Left lung (tissue), 10 donors: ENCODE results near the gene DNAJB2. TPM values are rescaled to one million over a fixed set of nuclear protein-coding genes. Genes with fewer than 3 reads are reported as not detected.

Experiments
- ATAC-seq: fragments of 200-7000 bp; cut with Tn5 transposase; one replicate; pipeline ENCODE4 v1.9.1; 2020; ENCODE audit warnings: moderate library complexity
- DNase-seq, 4 donors: peaks; one replicate each; pipeline ENCODE4 v3.0.0-alpha.2; 2013 to 2020
- H3K27ac ChIP-seq, 2 donors: fragments of 200-600 bp; sonication (generic) in 1 of 2; one replicate each; pipeline versions ENCODE4 v1.5.0 to v1.8.0; 2020 to 2021
- H3K27me3 ChIP-seq, 2 donors: fragments of 200-600 bp; sonication (generic) in 1 of 2; one replicate each; pipeline versions ENCODE4 v1.5.0 to v1.8.0; 2020 to 2021
- H3K36me3 ChIP-seq, 2 donors: fragments of 200-600 bp; sonication (generic) in 1 of 2; one replicate each; pipeline versions ENCODE4 v1.5.0 to v1.8.0; 2020 to 2021
- H3K4me1 ChIP-seq, 2 donors: fragments of 200-600 bp; one replicate each; pipeline ENCODE4 v1.8.0; 2021
- H3K4me3 ChIP-seq, 2 donors: fragments of 200-600 bp; sonication (generic) in 1 of 2; one replicate each; pipeline versions ENCODE4 v1.5.0 to v1.8.0; 2020 to 2021; ENCODE audit warnings: mild to moderate bottlenecking in 1 of 2
- H3K9me3 ChIP-seq, 2 donors: fragments of 200-600 bp; sonication (generic) in 1 of 2; one replicate each; pipeline versions ENCODE4 v1.5.0 to v1.8.0; 2020 to 2021
- CTCF ChIP-seq, 2 donors: fragments of 200-600 bp; sonication (generic) in 1 of 2; IDR thresholded peaks; one replicate each; pipeline versions ENCODE4 v1.5.0 to v1.8.0; 2021; ENCODE audit warnings: antibody characterized with exemption in 2 of 2
- intact Hi-C, 2 donors: fragments of 100-400 bp; cut with DNase I; formaldehyde crosslinking; loops; one replicate each; pipeline versions ENCODE4 v1.11.2 to v1.14.2; 2022
- polyA plus RNA-seq, 6 donors: library from polyadenylated mRNA; unstranded; fragments of 120-200 nt; gene quantifications; one replicate each; pipeline ENCODE4 v1.2.1, GENCODE V29; 2013; ENCODE audit not compliant: insufficient read length in 6 of 6
- total RNA-seq, 2 donors: library from RNA; stranded (reverse); fragmentation: NEBNext Ultra II Directional; extraction: Animal tissue kit (Norgen Biotek cat#: 25700); gene quantifications; one replicate each; pipeline ENCODE4 v1.2.1, GENCODE V29; 2021
- donor health status: DM: no; HTN: yes; CAD: no.
- donor health status: DM: no; HTN: no; CAD: no.

The DNAJB2 gene
- total and polyA plus RNA-seq, 8 donors, result 54.2 to 97.4 (median 63.7) TPM

GRCh38 chr2:219247678-219248642 lies 31.2 kb upstream of the DNAJB2 start:
- no peaks in the 10 kb centered on the region for H3K27me3 ChIP-seq
- TF ChIP-seq CTCF (IDR thresholded peaks at IDR 0.05), result no peak
- peaks cover 0 to 36% of the 10 kb centered on the region in 2 donors for H3K36me3 ChIP-seq
- intact Hi-C loops, result no loop called here
- H3K4me3 ChIP-seq, result peak overlapping the region in 1 of 2 donors; percentile 16
- H3K27ac ChIP-seq, result peak overlapping the region; percentile 92 to 97
- DNase-seq (no peak), ATAC-seq (no peak)
- peaks cover 36 to 83% of the 10 kb centered on the region in 2 donors for H3K4me1 ChIP-seq
- H3K9me3 ChIP-seq, result no peaks in the 10 kb centered on the region

GRCh38 chr2:219248845-219249202 lies 30.3 kb upstream of the DNAJB2 start:
- ATAC-seq (no peak), DNase-seq (no peak)
- H3K36me3 ChIP-seq, result peaks cover 0 to 36% of the 10 kb centered on the region in 2 donors
- no peaks in the 10 kb centered on the region for H3K9me3 ChIP-seq
- intact Hi-C loops, result no loop called here
- peaks cover 36 to 84% of the 10 kb centered on the region in 2 donors for H3K4me1 ChIP-seq
- TF ChIP-seq CTCF (IDR thresholded peaks at IDR 0.05), result no peak
- H3K27me3 ChIP-seq, result no peaks in the 10 kb centered on the region
- H3K27ac ChIP-seq, result peak overlapping the region; percentile 92 to 97
- H3K4me3 ChIP-seq, result peak overlapping the region in 1 of 2 donors; percentile 36

GRCh38 chr2:219249203-219249980 lies 29.8 kb upstream of the DNAJB2 start:
- H3K36me3 ChIP-seq, result peaks cover 0 to 36% of the 10 kb centered on the region in 2 donors
- ATAC-seq (peak; percentile 62), DNase-seq (peak; percentile 80 to 93 (median 86))
- intact Hi-C loops, result no loop called here
- H3K9me3 ChIP-seq, result no peaks in the 10 kb centered on the region
- H3K4me3 ChIP-seq, result peak overlapping the region in 1 of 2 donors; percentile 36
- H3K4me1 ChIP-seq, result peaks cover 35 to 82% of the 10 kb centered on the region in 2 donors
- TF ChIP-seq CTCF (IDR thresholded peaks at IDR 0.05), result no peak
- H3K27ac ChIP-seq, result peak overlapping the region; percentile 92 to 97
- H3K27me3 ChIP-seq, result peaks cover 0 to 4% of the 10 kb centered on the region in 2 donors

- no peaks in the 10 kb centered on the region for H3K9me3 ChIP-seq
- peak overlapping the region in 1 of 2 donors; percentile 36 for H3K4me3 ChIP-seq
- peak overlapping the region; percentile 92 to 97 for H3K27ac ChIP-seq
- no peak for DNase-seq
- no peak for TF ChIP-seq CTCF (IDR thresholded peaks at IDR 0.05)
- no peak for ATAC-seq
- peaks cover 0 to 36% of the 10 kb centered on the region in 2 donors for H3K36me3 ChIP-seq
- intact Hi-C loops, result no loop called here
- peaks cover 0 to 7% of the 10 kb centered on the region in 2 donors for H3K27me3 ChIP-seq
- H3K4me1 ChIP-seq, result peaks cover 29 to 83% of the 10 kb centered on the region in 2 donors
These were observed 29.0 kb upstream of the DNAJB2 start for GRCh38 chr2:219250049-219250781.
